GM21528 (cell line): Measurements from ENCODE around the gene IGFBP4.

Experiments
- ATAC-seq: cut with Tn5 transposase; IDR thresholded peaks from one replicate; pipeline ENCODE4 v1.9.1; 2021; ENCODE audit warnings: mild to moderate bottlenecking, moderate library complexity; ENCODE audit not compliant: unreplicated experiment, low FRiP score

The IGFBP4 gene

DNA sequence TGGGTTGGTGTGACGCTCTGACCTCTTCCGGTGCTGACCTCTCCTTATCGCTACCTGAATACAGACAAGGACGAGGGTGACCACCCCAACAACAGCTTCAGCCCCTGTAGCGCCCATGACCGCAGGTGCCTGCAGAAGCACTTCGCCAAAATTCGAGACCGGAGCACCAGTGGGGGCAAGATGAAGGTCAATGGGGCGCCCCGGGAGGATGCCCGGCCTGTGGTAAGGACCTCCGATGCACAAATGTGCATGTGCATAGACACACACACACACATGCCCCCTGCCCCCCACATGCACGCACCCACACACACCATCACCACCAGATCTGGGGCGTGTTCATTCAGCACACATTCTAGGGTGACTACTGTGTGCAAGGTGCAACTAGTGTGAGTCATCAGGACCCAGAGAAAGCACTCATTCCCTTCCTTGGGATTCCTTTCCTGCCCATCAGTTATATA, 9.7 kb downstream of the IGFBP4 start:
- ATAC-seq, result no peak

GRCh38 chr17:40453881-40454612, 10.8 kb downstream of the IGFBP4 start:
- no peak for ATAC-seq

- ATAC-seq, result no peak
These were observed 11.4 kb downstream of the IGFBP4 start for GRCh38 chr17:40454613-40454995.

GRCh38 chr17:40456396-40456951, 13.2 kb downstream of the IGFBP4 start:
- ATAC-seq, result no peak

GRCh38 chr17:40457369-40457768, 14.1 kb downstream of the IGFBP4 start:
- no peak for ATAC-seq

DNA sequence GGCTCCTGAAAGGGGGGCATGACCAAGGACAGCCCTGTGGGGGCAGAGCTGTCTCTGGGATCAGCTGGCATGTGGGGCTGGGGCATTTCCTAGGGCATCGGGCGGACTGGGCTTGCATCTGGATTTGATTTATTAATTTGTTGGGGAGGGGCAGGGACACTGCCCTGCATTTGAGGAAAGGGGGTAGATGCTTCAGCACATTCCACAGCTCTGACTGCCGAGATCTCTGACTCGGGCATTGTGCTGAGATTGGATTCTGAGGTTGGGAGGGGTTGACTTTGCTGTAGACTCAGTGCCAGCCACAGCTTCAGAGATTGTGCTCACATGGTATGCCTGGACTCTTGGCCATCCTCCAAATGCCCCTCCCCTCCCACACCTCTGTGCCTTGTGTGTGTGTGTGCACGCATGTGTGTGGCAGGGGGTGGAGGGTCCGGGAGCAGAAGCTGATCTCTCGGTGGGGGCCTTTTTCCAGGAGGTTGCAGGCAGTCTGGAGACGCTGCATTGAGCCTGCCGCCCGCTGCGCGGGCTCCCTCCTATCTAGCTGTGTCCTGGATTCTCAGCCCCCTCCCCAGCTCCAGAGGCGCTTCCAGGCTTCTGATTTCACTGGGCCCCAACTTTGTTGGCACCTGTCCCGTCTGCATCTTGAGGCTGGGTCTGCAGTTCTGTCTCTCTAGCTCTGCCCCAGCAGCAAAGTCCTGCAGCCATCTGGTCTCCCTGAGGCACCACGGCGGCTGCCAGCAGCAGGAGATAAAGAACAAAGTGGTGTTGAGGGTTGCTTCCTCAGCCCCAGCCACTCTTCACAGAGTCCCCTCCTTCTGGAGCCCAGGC, 14.9 kb downstream of the IGFBP4 start:
- no peak for ATAC-seq

- no peak for ATAC-seq
These were observed 15.7 kb downstream of the IGFBP4 start for GRCh38 chr17:40458851-40459482.

- ATAC-seq, result no peak
These were observed 16.7 kb downstream of the IGFBP4 start for GRCh38 chr17:40459636-40460603.

GRCh38 chr17:40460604-40460967, 17.3 kb downstream of the IGFBP4 start:
- no peak for ATAC-seq

DNA sequence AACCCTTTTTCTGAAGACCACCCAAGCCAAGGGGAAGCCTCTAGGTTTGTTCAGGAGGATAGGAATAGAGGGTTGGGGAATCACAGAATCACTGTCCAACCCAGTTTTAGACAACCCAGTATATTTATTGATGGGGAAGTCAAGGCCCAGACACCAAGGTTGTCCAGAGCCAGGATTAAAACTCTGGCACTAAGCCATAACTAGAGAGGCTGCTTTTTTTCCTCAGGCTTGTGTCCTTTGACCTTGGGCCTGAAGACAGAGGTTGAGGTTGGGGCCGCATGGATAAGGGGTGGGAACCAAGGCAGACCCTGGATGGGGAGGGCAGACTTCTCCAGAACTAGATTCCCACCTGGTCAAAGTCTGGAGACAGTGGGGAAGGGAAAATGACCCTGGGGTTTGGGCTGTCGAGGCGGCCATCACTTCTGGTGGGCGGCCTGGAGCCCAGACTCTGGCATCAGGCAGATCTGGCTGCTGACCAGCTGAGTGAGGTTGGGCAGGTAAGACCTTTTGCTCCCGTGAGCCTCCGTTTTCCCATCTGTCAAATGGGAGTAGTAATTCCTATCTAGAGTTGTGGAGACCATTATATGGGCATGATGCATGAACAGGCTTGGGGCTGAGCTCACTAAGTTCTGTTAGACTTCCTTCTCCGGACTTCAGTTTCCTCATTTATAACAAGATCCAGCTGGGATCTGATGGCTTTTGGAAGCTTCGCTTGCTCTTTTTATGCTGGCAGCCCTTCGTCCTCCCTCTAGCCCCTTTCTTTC, 17.9 kb downstream of the IGFBP4 start:
- no peak for ATAC-seq

GRCh38 chr17:40461732-40462342, 18.6 kb downstream of the IGFBP4 start:
- no peak for ATAC-seq

- no peak for ATAC-seq
These were observed 19.3 kb downstream of the IGFBP4 start for GRCh38 chr17:40462343-40463121.

GRCh38 chr17:40463122-40463550, 19.9 kb downstream of the IGFBP4 start:
- ATAC-seq, result no peak

DNA sequence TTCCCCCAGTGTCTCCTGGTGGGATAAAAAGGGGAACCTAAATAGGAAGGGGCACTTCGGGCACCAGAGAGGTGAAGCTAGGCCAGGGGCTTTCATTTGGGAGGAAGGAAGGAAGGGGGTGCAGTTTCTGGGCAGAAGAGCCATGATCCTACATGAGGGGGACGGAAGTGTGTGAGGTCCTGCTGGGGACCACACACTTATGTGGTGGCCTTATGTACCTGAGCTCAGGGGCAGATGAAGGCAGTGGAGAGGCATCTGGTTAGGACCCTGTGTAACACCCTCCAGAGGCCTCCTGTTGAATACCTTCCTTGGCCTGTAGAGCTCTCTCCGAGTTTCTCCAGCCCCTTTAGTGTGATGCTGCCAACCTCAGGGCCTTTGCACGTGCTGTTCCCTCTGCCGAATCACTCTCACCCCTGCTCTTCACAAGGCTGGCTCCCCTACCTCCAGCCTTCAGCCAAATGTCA, 21.2 kb downstream of the IGFBP4 start:
- no peak for ATAC-seq

DNA sequence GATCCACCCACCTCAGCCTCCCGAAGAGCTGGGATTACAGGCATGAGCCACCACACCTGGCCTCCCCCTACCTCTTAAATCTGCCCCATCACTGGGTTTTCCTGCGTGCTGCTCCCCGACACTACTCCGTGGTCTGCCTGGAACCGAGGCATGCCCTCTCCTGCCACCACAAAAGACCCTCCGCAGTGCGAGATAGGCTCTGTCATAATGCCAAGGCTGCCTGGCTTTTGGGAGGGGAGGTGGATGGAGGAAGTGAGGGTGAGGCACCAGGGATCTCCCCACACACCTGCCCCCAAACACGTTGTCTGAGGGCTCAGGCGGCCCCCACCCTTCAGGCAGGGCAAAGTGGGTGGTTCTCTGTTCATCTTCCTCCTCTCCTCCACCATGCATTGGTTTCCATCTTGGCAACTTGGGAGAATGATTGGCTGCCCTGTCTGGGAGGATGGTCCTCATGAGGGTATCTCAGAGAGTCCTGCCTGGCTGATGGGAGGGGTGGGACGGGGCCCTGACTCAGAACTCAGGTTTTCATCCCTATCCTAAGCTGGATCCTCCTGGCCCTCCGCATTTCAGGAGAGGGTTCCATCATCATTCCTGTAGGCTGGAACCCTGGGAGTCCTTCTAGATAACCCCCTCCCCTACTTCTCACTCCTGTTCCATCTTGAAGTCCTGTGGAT, 23.2 kb downstream of the IGFBP4 start:
- no peak for ATAC-seq

- no peak for ATAC-seq
These were observed 24.1 kb downstream of the IGFBP4 start for GRCh38 chr17:40467281-40467867.

DNA sequence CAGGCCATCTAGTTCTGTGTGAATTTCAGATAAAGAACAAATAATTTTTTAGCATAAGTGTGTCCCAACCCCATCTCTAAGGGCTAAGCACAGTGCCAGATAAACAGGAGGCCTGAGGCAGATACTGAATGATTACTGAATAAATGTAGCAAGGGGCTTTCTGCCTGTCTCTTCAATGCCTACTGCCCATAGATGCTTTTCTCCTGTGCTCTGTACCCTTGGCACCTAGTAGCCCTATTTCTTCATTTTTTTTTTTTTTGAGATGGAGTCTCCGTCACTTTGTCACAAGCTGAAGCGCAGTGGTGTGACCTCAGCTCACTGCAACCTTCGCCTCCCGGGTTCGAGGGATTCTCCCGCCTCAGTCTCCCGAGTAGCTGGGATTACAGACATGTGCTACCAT, 25.3 kb downstream of the IGFBP4 start:
- no peak for ATAC-seq
